ENCODE measurements around the gene CPLX3.
A peak's percentile ranks its signal among the peaks of the same experiment; 100 is the strongest.

CPLX3 gene

DNA sequence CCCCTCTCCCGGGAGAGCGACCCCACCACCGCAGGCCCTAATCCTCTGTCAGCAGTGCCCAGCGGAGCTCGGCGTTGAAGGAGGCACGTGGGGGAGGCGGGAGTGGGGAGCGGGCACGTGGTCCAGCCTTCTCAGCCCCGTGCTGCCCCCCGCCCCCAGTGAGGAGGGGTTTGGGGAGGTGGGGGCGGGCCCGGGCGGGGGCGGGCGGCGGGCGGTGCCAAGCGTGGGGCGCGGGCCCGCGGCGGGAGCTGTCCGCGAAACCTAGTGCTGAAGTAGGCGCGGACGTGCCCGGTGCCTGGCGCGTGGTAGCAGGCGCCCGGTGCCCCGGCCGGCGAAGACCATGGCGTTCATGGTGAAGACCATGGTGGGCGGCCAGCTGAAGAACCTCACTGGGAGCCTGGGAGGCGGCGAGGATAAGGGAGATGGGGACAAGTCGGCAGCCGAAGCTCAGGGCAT is at the start of gene CPLX3:
CPLX3 (plus strand) TSS at position 264 of the 456 bp plus-strand sequence; CDS start at position 341, 77 bp downstream.
- peak; percentile 86 for ATAC-seq (ENCODE audit: insufficient read depth, low read depth)
- H3K4me3 ChIP-seq (ENCODE audit: low read depth in 1 of 2, low read length in 2 of 2): no peak within 1 kb of the TSS
- no peak for TF ChIP-seq EZH2 (IDR thresholded peaks at IDR 0.05; ENCODE audit: borderline replicate concordance, low read depth, low read length, severe bottlenecking)
- TF ChIP-seq, protein P1, sequence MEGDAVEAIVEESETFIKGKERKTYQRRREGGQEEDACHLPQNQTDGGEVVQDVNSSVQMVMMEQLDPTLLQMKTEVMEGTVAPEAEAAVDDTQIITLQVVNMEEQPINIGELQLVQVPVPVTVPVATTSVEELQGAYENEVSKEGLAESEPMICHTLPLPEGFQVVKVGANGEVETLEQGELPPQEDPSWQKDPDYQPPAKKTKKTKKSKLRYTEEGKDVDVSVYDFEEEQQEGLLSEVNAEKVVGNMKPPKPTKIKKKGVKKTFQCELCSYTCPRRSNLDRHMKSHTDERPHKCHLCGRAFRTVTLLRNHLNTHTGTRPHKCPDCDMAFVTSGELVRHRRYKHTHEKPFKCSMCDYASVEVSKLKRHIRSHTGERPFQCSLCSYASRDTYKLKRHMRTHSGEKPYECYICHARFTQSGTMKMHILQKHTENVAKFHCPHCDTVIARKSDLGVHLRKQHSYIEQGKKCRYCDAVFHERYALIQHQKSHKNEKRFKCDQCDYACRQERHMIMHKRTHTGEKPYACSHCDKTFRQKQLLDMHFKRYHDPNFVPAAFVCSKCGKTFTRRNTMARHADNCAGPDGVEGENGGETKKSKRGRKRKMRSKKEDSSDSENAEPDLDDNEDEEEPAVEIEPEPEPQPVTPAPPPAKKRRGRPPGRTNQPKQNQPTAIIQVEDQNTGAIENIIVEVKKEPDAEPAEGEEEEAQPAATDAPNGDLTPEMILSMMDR (IDR thresholded peaks at IDR 0.05; ENCODE audit: borderline replicate concordance, extremely low read depth, low read length, poor library complexity, severe bottlenecking): no peak
- peaks cover 3% of the 10 kb centered on the region; the same call in 1 of the 2 replicates for H3K4me1 ChIP-seq (ENCODE audit: insufficient read depth, low read length)
- H3K9me3 ChIP-seq (ENCODE audit: insufficient read depth, low read length, severe bottlenecking): no peaks in the 10 kb centered on the region
- peak within 1 kb of the TSS; percentile 42; the same call in 1 of the 2 replicates for H3K4me2 ChIP-seq (ENCODE audit: insufficient read depth, low read length)
- no peaks in the 10 kb centered on the region for H3K36me3 ChIP-seq (ENCODE audit: insufficient read depth, low read length)
- DNase-seq: peak; percentile 68
- no peak within 1 kb of the TSS for H2AFZ ChIP-seq (ENCODE audit: low read depth, low read length)
- no peaks in the 10 kb centered on the region for H3K79me2 ChIP-seq (ENCODE audit: insufficient read depth, low read length)
- H3K27me3 ChIP-seq (ENCODE audit: insufficient read depth, low read length, poor library complexity): no peaks in the 10 kb centered on the region
- H3K9ac ChIP-seq (ENCODE audit: low read depth, low read length): no peak within 1 kb of the TSS
- no peak within 1 kb of the TSS for H3K27ac ChIP-seq (ENCODE audit: low read length)
- peaks cover 16% of the 10 kb centered on the region for H4K20me1 ChIP-seq (ENCODE audit: insufficient read depth, low read length)

GRCh38 chr15:74776821-74777768 is 49.3 kb upstream of the CPLX3 start:
- Histone ChIP-seq H3K4me1 (ENCODE audit: insufficient read depth, low read length) (peaks cover 60% of the 10 kb centered on the region), H3K4me3 (ENCODE audit: low read depth in 1 of 2, low read length in 2 of 2) (peak overlapping the region in 1 of 2 experiments; percentile 17; a peak in 1 of 4 replicates)

DNA sequence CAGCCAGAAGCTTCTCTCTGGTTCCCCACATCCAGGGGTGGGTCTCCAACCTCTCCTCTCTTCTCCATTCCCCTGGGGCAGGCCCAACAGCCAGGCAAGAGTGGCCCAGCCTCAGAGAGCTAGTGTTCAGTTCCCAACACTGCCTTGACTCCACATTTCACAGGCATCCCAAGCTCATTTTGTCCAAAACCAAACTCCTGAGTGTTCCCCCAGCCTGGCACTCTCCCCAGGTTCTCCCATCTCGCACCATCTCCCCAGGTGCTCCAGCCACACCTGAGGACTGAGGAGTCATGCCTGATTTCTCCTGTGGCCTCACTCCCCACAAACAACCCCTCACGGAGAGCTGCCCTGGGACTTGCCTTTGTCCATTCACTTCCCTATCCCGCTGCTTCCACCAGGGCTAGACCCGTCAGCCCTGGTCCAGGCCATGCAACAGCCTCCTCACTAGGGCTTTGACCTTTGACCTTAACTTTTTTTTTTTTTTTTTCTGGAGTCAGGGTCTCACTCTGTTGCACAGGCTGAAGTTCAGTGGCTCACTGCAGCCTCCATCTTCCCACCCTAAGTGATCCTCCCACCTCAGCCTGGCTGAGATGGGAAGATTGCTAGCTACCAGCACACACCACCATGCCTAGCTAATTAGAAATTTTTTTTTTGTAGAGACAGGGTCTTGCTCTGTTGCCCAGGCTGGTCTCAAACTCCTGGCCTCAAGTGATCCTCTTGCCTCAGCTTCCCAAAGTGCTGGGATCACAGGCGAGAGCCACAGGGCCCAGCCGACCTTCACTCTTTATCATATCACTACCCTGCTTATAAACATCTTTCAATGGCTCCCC is 48.4 kb upstream of the CPLX3 start:
- DNase-seq (no peak), ATAC-seq (ENCODE audit: insufficient read depth, low read depth) (peak; percentile 10; the same call in 2 of the 3 replicates)
- H3K79me2 ChIP-seq (ENCODE audit: insufficient read depth, low read length): peaks cover 15% of the 10 kb centered on the region
- H3K27ac ChIP-seq (ENCODE audit: low read length): peak overlapping the region; percentile 95
- peaks cover 64% of the 10 kb centered on the region for H3K4me1 ChIP-seq (ENCODE audit: insufficient read depth, low read length)
- H3K9me3 ChIP-seq (ENCODE audit: insufficient read depth, low read length, severe bottlenecking): no peaks in the 10 kb centered on the region
- no peaks in the 10 kb centered on the region; the same call in 1 of the 2 replicates for H3K36me3 ChIP-seq (ENCODE audit: insufficient read depth, low read length)
- peak overlapping the region; percentile 52 for H3K9ac ChIP-seq (ENCODE audit: low read depth, low read length)
- H4K20me1 ChIP-seq (ENCODE audit: insufficient read depth, low read length): peaks cover 13% of the 10 kb centered on the region
- no peak overlapping the region; a peak in 1 of 4 replicates for H3K4me3 ChIP-seq (ENCODE audit: low read depth in 1 of 2, low read length in 2 of 2)
- H2AFZ ChIP-seq (ENCODE audit: low read depth, low read length): no peak overlapping the region
- H3K27me3 ChIP-seq (ENCODE audit: insufficient read depth, low read length, poor library complexity): no peaks in the 10 kb centered on the region
- TF ChIP-seq, protein P1 (IDR thresholded peaks at IDR 0.05; ENCODE audit: borderline replicate concordance, extremely low read depth, low read length, poor library complexity, severe bottlenecking): no peak
- TF ChIP-seq EZH2 (IDR thresholded peaks at IDR 0.05; ENCODE audit: borderline replicate concordance, low read depth, low read length, severe bottlenecking): no peak
- H3K4me2 ChIP-seq (ENCODE audit: insufficient read depth, low read length): peak overlapping the region; percentile 48

More at GRCh38 chr15:74776821-74777768, 49.3 kb upstream of the CPLX3 start:
- Histone ChIP-seq H3K36me3 (ENCODE audit: insufficient read depth, low read length) (no peaks in the 10 kb centered on the region), H3K27ac (ENCODE audit: low read length) (peak overlapping the region; percentile 95), H3K27me3 (ENCODE audit: insufficient read depth, low read length, poor library complexity) (no peaks in the 10 kb centered on the region), H2AFZ (ENCODE audit: low read depth, low read length) (peak overlapping the region; percentile 41; the same call in 1 of the 2 replicates), H3K9ac (ENCODE audit: low read depth, low read length) (peak overlapping the region; percentile 52), H3K9me3 (ENCODE audit: insufficient read depth, low read length, severe bottlenecking) (no peaks in the 10 kb centered on the region), H3K4me2 (ENCODE audit: insufficient read depth, low read length) (peak overlapping the region; percentile 48), H3K79me2 (ENCODE audit: insufficient read depth, low read length) (peaks cover 6% of the 10 kb centered on the region), H4K20me1 (ENCODE audit: insufficient read depth, low read length) (peaks cover 8% of the 10 kb centered on the region; the same call in 1 of the 2 replicates)
- TF ChIP-seq, protein P1 (IDR thresholded peaks at IDR 0.05; ENCODE audit: borderline replicate concordance, extremely low read depth, low read length, poor library complexity, severe bottlenecking): no peak
- no peak for TF ChIP-seq EZH2 (IDR thresholded peaks at IDR 0.05; ENCODE audit: borderline replicate concordance, low read depth, low read length, severe bottlenecking)
- ATAC-seq (ENCODE audit: insufficient read depth, low read depth) (peak; percentile 78), DNase-seq (peak; percentile 82)

Measured in DND-41 (cell line).